Measurements from ENCODE around the gene CA4. TPM values are rescaled to one million over a fixed set of nuclear protein-coding genes. Genes with fewer than 3 reads are reported as not detected.

CA4 gene
- total and polyA plus RNA-seq, 9 of the 15 experiments (the other 6 are each of a cell fraction or from before 2014, with no cell fraction given), result 0.13 TPM; not detected in 7

- TF ChIP-seq CTBP1 (IDR thresholded peaks at IDR 0.05; ENCODE audit: borderline replicate concordance) (peak; percentile 68), RAD51 (IDR thresholded peaks at IDR 0.05; ENCODE audit: borderline replicate concordance, low read depth) (no peak), ZSCAN32 (CRISPR knock-in tag; IDR thresholded peaks at IDR 0.05) (no peak), DACH1 (IDR thresholded peaks at IDR 0.05; ENCODE audit: partially characterized antibody) (no peak), ARID4B (CRISPR knock-in tag; IDR thresholded peaks at IDR 0.05) (no peak), MXI1 (IDR thresholded peaks at IDR 0.05; ENCODE audit: low read depth, low read length) (no peak), HLTF (IDR thresholded peaks at IDR 0.05) (no peak), CAMTA2 (CRISPR knock-in tag; conservative IDR thresholded peaks at IDR 0.05) (no peak), ZNF584 (CRISPR knock-in tag; IDR thresholded peaks at IDR 0.05; ENCODE audit: low read depth) (peak; percentile 77), FOXK2 (conservative IDR thresholded peaks at IDR 0.05 in 1 of 2, IDR thresholded peaks at IDR 0.05 in 1 of 2; ENCODE audit: low read depth in 2 of 2) (peak; percentile 76 to 79), CREBBP (IDR thresholded peaks at IDR 0.05; ENCODE audit: low read depth, low read length) (no peak), ESRRA (IDR thresholded peaks at IDR 0.05; ENCODE audit: borderline replicate concordance, low read depth) (no peak), ILK (tag; IDR thresholded peaks at IDR 0.05; ENCODE audit: borderline replicate concordance, low read depth) (no peak), PHF8 (IDR thresholded peaks at IDR 0.05; ENCODE audit: borderline replicate concordance, low read length) (no peak), EHMT2 (IDR thresholded peaks at IDR 0.05) (no peak), MTA1 (IDR thresholded peaks at IDR 0.05; ENCODE audit: borderline replicate concordance) (no peak), ZFX (CRISPR knock-in tag; IDR thresholded peaks at IDR 0.05) (no peak), SMAD3 (CRISPR knock-in tag; conservative IDR thresholded peaks at IDR 0.05) (no peak), ZBTB2 (IDR thresholded peaks at IDR 0.05) (no peak), TBL1XR1 (IDR thresholded peaks at IDR 0.05; ENCODE audit: low read length in 2 of 2) (peak in 1 of 2 experiments; percentile 35; a peak in 1 of 4 replicates), POLR2AphosphoS2 (IDR thresholded peaks at IDR 0.05; ENCODE audit: low read length) (no peak), ZNF24 (IDR thresholded peaks at IDR 0.05) (no peak)
- TF ChIP-seq, protein P1, sequence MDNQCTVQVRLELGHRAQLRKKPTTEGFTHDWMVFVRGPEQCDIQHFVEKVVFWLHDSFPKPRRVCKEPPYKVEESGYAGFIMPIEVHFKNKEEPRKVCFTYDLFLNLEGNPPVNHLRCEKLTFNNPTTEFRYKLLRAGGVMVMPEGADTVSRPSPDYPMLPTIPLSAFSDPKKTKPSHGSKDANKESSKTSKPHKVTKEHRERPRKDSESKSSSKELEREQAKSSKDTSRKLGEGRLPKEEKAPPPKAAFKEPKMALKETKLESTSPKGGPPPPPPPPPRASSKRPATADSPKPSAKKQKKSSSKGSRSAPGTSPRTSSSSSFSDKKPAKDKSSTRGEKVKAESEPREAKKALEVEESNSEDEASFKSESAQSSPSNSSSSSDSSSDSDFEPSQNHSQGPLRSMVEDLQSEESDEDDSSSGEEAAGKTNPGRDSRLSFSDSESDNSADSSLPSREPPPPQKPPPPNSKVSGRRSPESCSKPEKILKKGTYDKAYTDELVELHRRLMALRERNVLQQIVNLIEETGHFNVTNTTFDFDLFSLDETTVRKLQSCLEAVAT (IDR thresholded peaks at IDR 0.05), result no peak
Measured at GRCh38 chr17:60169921-60170817, 20.4 kb downstream of the CA4 start (continued).
